IPS-20b (cell line): ENCODE results near the gene HSPA4.
"Not testable (repeated sequence)": the region's sequence is repeated elsewhere in the genome, so short reads cannot be mapped to it uniquely, and the experiment has no call there.

Experiments used
- H3K27ac ChIP-seq: one replicate; pipeline ENCODE4 v1.5.1; 2013; ENCODE audit warnings: low read length
- H3K27me3 ChIP-seq: 2 replicates; pipeline ENCODE4 v1.6.1; 2013; ENCODE audit warnings: mild to moderate bottlenecking, low read length, inconsistent platforms; ENCODE audit not compliant: insufficient read depth
- H3K36me3 ChIP-seq: 2 replicates; pipeline ENCODE4 v1.6.1; 2013; ENCODE audit warnings: low read depth, mild to moderate bottlenecking, inconsistent platforms, low read length, moderate library complexity; ENCODE audit not compliant: insufficient read depth
- H3K4me1 ChIP-seq: 2 replicates; pipeline ENCODE4 v1.6.1; 2013; ENCODE audit warnings: mild to moderate bottlenecking, control low read depth, inconsistent platforms, low read length, moderate library complexity; ENCODE audit not compliant: insufficient read depth
- H3K4me3 ChIP-seq: 2 replicates; pipeline ENCODE4 v1.5.1; 2013; ENCODE audit warnings: mild to moderate bottlenecking, low read length, inconsistent platforms
- H3K9ac ChIP-seq: 2 replicates; pipeline ENCODE4 v1.6.1; 2013; ENCODE audit warnings: low read depth, mild to moderate bottlenecking, inconsistent platforms, low read length, moderate library complexity
- H3K9me3 ChIP-seq: 2 replicates; pipeline ENCODE4 v1.6.1; 2013; ENCODE audit warnings: mild to moderate bottlenecking, low read depth, low read length, inconsistent platforms; ENCODE audit not compliant: insufficient read depth

HSPA4 gene

GRCh38 chr5:133032852-133033742, 18.7 kb upstream of the HSPA4 start:
- no peak overlapping the region for H3K9ac ChIP-seq

GRCh38 chr5:133034064-133034463, 17.7 kb upstream of the HSPA4 start:
- H3K9me3 ChIP-seq: no peaks in the 10 kb centered on the region
- no peak overlapping the region for H3K4me3 ChIP-seq
- H3K27ac ChIP-seq: no peak overlapping the region
- no peaks in the 10 kb centered on the region for H3K36me3 ChIP-seq
- no peaks in the 10 kb centered on the region for H3K27me3 ChIP-seq
- no peak overlapping the region for H3K9ac ChIP-seq
- no peaks in the 10 kb centered on the region for H3K4me1 ChIP-seq

More at GRCh38 chr5:133032852-133033742, 18.7 kb upstream of the HSPA4 start:
- Histone ChIP-seq H3K4me3 (no peak overlapping the region), H3K36me3 (no peaks in the 10 kb centered on the region), H3K27ac (no peak overlapping the region), H3K9me3 (no peaks in the 10 kb centered on the region), H3K4me1 (no peaks in the 10 kb centered on the region), H3K27me3 (no peaks in the 10 kb centered on the region)

DNA sequence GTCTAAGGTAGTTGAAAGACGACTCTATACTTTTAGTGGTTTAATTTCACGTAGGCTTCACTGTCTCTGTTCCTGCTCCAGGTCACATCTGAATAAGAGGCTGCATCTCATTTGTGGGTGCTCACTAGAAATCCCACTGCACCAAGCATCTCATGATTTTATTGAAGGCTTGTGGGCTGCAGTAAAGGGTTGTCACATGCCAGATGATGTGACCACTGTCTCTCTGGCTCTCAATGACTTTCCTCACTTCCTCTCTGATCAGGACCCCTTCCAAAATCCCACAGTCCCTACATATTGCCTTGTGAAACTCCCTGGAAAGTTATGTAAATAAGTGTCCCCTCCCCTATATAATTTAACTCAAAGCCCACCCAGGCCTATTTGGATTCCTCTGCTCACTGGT, 16.6 kb upstream of the HSPA4 start:
- no peaks in the 10 kb centered on the region for H3K9me3 ChIP-seq
- H3K27ac ChIP-seq: no peak overlapping the region
- no peak overlapping the region for H3K4me3 ChIP-seq
- no peak overlapping the region for H3K9ac ChIP-seq
- no peaks in the 10 kb centered on the region for H3K27me3 ChIP-seq
- H3K4me1 ChIP-seq: no peaks in the 10 kb centered on the region
- no peaks in the 10 kb centered on the region for H3K36me3 ChIP-seq

DNA sequence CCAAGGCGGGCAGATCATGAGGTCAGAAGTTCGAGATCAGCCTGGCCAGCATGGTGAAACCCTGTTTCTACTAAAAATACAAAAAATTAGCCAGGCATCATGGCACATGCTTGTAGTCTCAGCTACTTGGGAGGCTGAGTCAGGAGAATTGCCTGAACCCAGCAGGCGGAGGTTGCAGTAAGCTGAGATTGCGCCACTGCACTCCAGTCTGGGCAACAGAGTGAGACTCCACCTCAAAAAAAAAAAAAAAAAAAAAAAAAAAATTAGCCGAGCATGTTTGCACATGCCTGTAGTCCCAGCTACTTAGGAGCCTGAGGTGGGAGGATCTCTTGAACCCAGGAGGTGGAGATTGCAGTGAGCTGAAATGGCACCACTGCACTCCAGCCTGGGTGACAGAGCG, 15.1 kb upstream of the HSPA4 start:
- H3K27ac ChIP-seq, H3K9me3 ChIP-seq, H3K4me1 ChIP-seq, H3K9ac ChIP-seq, H3K4me3 ChIP-seq, H3K36me3 ChIP-seq, H3K27me3 ChIP-seq: not testable (repeated sequence)

- peak overlapping the region; percentile 27; the same call in 1 of the 2 replicates for H3K9ac ChIP-seq
- no peak overlapping the region for H3K27ac ChIP-seq
Observed at GRCh38 chr5:133041157-133041784, 10.5 kb upstream of the HSPA4 start.

DNA sequence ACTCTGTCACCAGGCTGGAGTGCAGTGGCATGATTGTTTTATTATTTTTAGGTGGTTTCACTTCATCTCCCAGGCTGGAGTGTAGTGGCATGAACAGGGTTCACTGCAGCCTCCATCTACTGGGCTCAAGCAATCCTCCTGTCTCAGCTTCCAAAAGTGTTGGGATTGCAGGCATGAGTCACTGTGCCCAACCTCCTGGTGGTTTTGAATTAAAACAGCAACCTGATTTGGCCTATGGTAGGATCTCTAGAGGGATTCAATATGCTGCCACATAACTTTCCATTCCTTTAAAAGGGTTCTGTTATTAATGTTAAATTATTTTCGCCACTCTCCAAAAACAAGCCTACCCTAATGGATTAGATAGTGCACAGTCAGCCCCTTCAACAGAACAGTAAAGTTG, 9.9 kb upstream of the HSPA4 start:
- Histone ChIP-seq H3K4me1 (no peaks in the 10 kb centered on the region), H3K9ac (no peak overlapping the region), H3K36me3 (no peaks in the 10 kb centered on the region), H3K4me3 (no peak overlapping the region), H3K9me3 (no peaks in the 10 kb centered on the region), H3K27me3 (no peaks in the 10 kb centered on the region), H3K27ac (no peak overlapping the region)

More at GRCh38 chr5:133041157-133041784, 10.5 kb upstream of the HSPA4 start:
- no peaks in the 10 kb centered on the region for H3K36me3 ChIP-seq
- H3K27me3 ChIP-seq: no peaks in the 10 kb centered on the region
- H3K4me1 ChIP-seq: no peaks in the 10 kb centered on the region
- no peak overlapping the region for H3K4me3 ChIP-seq
- H3K9me3 ChIP-seq: no peaks in the 10 kb centered on the region

DNA sequence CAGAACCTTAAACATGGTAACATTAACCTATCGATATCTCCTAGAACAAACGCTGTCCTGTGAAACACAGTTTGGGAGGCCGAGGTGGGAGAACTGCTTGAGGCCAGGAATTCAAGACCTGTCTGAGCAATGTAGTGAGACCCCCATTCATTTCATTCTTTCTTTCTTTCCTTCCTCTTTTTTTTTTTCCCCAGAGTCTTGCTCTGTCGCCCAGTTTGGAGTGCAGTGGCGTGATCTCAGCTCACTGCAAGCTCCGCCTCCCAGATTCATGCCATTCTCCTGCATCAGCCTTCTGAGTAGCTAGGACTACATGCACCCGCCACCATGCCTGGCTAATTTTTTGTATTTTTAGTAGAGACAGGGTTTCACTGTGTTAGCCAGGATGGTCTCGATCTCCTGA, 5.3 kb upstream of the HSPA4 start:
- H3K9ac ChIP-seq: not testable (repeated sequence)

DNA sequence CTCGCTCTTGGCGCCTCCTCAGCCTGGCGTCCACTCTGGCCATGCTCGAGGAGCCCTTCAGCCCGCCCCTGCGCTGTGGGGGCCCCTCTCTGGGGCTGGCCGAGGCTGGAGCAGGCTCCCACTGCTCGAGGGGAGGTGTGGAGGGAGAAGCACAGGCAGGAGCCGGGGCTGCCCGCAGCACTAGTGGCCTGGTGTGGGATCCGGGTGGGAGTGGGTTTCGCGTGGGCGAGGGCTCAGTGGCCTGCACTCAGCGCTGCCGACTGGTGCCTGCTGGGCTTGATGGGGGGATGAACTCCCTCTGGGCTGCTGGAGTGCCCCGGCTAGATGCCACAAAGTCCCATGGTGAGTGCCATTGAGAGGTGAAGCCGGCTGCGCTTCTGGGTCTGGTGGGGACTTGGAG, 4.4 kb upstream of the HSPA4 start:
- H3K27ac ChIP-seq: no peak overlapping the region

More for the DNA sequence above, 5.3 kb upstream of the HSPA4 start:
- peaks cover 15% of the 10 kb centered on the region for H3K4me1 ChIP-seq
- not testable (repeated sequence) for H3K4me3 ChIP-seq, H3K9me3 ChIP-seq, H3K27ac ChIP-seq, H3K27me3 ChIP-seq, H3K36me3 ChIP-seq

DNA sequence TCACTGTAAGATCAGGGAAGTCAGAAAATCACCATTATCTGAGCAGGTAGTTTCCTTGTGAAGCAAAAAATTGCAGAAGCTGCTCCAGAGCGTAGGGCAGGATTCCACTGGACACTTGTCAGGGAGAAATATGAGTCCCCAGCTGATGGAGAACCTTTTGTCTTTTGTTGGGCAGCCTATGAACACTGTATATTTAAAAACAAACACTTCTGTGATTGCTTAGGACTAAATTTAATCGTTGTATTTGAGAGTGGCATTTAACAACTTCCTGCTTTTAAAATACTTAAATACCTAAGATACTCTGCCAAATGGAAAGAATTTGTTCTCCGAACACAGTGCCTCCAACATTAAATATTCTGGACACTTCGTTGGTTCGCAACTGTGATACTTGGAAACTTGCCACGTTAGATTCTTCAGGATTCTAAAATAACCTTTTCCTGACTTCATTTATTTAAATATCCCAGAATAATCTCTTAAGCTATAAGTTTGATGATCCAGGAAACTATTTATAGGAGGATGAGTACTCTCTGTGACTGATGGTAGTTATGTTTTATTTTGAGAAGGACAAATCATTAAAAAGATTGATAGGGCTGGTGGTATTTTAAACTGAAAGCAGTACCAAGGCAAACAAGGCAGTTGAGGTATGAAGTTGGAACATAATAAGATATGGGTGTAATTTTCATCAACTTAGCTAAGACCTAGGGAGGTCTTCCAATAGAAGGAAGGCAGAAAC, 2.7 kb upstream of the HSPA4 start:
- H3K4me3 ChIP-seq: no peak overlapping the region
- peaks cover 15% of the 10 kb centered on the region for H3K4me1 ChIP-seq
- H3K9me3 ChIP-seq: no peaks in the 10 kb centered on the region
- no peaks in the 10 kb centered on the region for H3K27me3 ChIP-seq
- H3K27ac ChIP-seq: no peak overlapping the region
- H3K9ac ChIP-seq: no peak overlapping the region; the same call in 1 of the 2 replicates
- H3K36me3 ChIP-seq: 0 out of 2 replicates have a peak, but pooled peaks cover 4% of the 10 kb centered on the region

More for the DNA sequence above, 4.4 kb upstream of the HSPA4 start:
- Histone ChIP-seq H3K9me3 (no peaks in the 10 kb centered on the region), H3K9ac (no peak overlapping the region), H3K4me3 (no peak overlapping the region), H3K27me3 (no peaks in the 10 kb centered on the region), H3K4me1 (peaks cover 15% of the 10 kb centered on the region), H3K36me3 (0 out of 2 replicates have a peak, but pooled peaks cover 3% of the 10 kb centered on the region)

GRCh38 chr5:133049726-133050048, 2.1 kb upstream of the HSPA4 start:
- Histone ChIP-seq H3K27me3 (no peaks in the 10 kb centered on the region), H3K4me3 (no peak overlapping the region), H3K36me3 (0 out of 2 replicates have a peak, but pooled peaks cover 4% of the 10 kb centered on the region), H3K9ac (no peak overlapping the region; the same call in 1 of the 2 replicates), H3K4me1 (peaks cover 15% of the 10 kb centered on the region), H3K27ac (no peak overlapping the region), H3K9me3 (no peaks in the 10 kb centered on the region)

DNA sequence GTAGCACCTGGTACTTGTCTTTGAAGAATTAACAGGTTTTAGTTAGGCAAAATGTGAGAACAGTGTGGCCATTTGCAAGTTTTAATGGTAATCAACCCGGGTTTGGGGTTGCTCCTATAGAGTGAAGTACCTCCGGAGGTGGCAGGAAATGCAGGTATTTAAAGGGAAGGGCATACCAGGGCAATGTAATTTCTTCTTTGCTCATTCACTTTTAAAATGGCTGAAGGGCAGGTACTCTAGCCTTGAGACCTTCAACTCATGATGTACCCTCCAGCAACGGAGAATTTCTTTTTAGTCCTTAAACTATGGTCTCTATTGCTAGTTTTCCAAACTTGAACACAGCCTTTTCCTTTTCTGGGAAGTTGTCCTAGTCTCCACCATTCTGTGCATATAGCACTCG, 1.3 kb upstream of the HSPA4 start:
- peak overlapping the region; percentile 86 for H3K4me3 ChIP-seq
- H3K27me3 ChIP-seq: no peaks in the 10 kb centered on the region
- H3K4me1 ChIP-seq: peaks cover 15% of the 10 kb centered on the region
- H3K9me3 ChIP-seq: no peaks in the 10 kb centered on the region
- H3K27ac ChIP-seq: peak overlapping the region; percentile 98
- peak overlapping the region; percentile 100 for H3K9ac ChIP-seq
- 0 out of 2 replicates have a peak, but pooled peaks cover 4% of the 10 kb centered on the region for H3K36me3 ChIP-seq
